Measurements from ENCODE around the gene CADPS2. TPM values are rescaled to one million over a fixed set of nuclear protein-coding genes. Genes with fewer than 3 reads are reported as not detected.

Gene CADPS2
- total and polyA plus RNA-seq, 10 of the 15 experiments (the other 5 are each of a cell fraction or from before 2014, with no cell fraction given) = 0.05 to 7.5 (median 0.25) TPM

DNA sequence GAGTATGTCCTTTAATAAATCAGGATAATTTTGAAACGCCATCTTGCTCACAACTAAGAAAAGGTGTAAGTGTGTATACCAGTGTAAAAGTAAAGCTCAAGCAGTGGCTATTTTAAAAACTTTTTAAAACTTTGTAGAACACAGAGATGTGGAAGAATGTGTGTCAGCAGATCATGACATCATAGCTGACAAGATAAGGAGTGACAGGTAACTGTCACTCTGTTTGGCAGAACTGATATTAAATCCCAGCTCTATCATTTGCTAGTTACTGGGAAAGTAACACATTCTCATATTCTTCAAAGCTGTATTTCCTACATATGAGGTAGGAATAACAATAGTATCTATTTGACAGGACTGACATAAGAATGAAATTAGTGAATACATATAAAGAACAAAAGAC lies 119.7 kb downstream of the CADPS2 start:
- SMC1A ChIA-PET (ENCODE audit: uncharacterized antibody, unreplicated experiment) = interaction anchor here (1.4 to 2.1 kb wide), 4 partner anchors 18 to 84 kb away, joined by 4 to 7 read pairs (median 6); partner anchors contain the start of gene RNF133
- intact Hi-C loops (cut with micrococcal nuclease; ENCODE audit: unreplicated experiment) = no loop called here
- no peak for ATAC-seq

GRCh38 chr7:122764902-122765301 lies 121.4 kb downstream of the CADPS2 start:
- SMC1A ChIA-PET (ENCODE audit: uncharacterized antibody, unreplicated experiment) = interaction anchor here (0.9 to 1.6 kb wide), 4 partner anchors 18 to 218 kb away, joined by 3 to 4 read pairs (median 4); no protein-coding TSS in a partner anchor
- no peaks in the 10 kb centered on the region for H4K20me1 ChIP-seq (ENCODE audit: control insufficient read depth, insufficient read depth)
- CTCF ChIA-PET = interaction anchor here (0.9 to 1.3 kb wide), 2 partner anchors 9 to 28 kb away, joined by 3 read pairs; no protein-coding TSS in a partner anchor
- H3K9me3 ChIP-seq (replicated peaks; ENCODE audit: control insufficient read depth, insufficient read depth, low read length) = no peaks in the 10 kb centered on the region
- H3K27ac ChIP-seq (ENCODE audit: control insufficient read depth, insufficient read depth) = no peak overlapping the region
- no peak overlapping the region for H3K9ac ChIP-seq (ENCODE audit: control insufficient read depth, insufficient read depth, low read length)
- H3K4me1 ChIP-seq (ENCODE audit: control insufficient read depth, insufficient read depth, low read length) = no peaks in the 10 kb centered on the region
- in situ Hi-C loops (cut with MboI) (no loop called here), intact Hi-C loops (cut with micrococcal nuclease; ENCODE audit: unreplicated experiment) (no loop called here)
- 29% methylated on average over 1 of the region's 1 CpG for WGBS (ENCODE audit: insufficient coverage, insufficient replicate concordance, low lambda C conversion rate, missing lambda C conversion rate)
- no peaks in the 10 kb centered on the region for H3K27me3 ChIP-seq (replicated peaks in 1 of 2; ENCODE audit: control insufficient read depth in 2 of 2, insufficient read depth in 2 of 2, low read length in 1 of 2)
- no peak overlapping the region for H2AFZ ChIP-seq (ENCODE audit: control insufficient read depth, low read depth, low read length)
- DNase-seq (ENCODE audit: low read depth, low spot score) (no peak), ATAC-seq (no peak), FAIRE-seq (no peak)
- H3K36me3 ChIP-seq (ENCODE audit: control insufficient read depth in 2 of 2, insufficient read depth in 2 of 2, low read length in 1 of 2) = no peaks in the 10 kb centered on the region
- no peaks in the 10 kb centered on the region for H3K79me2 ChIP-seq (ENCODE audit: control insufficient read depth, insufficient read depth, low read length)
- H3K4me2 ChIP-seq (ENCODE audit: control insufficient read depth, insufficient read depth) = no peak overlapping the region
- POLR2A ChIA-PET = no interaction called here
- TF ChIP-seq RBBP5 (conservative IDR thresholded peaks at IDR 0.05) = no peak
- no peak for TF ChIP-seq ZNF622 (IDR thresholded peaks at IDR 0.05)
- no peak for TF ChIP-seq BMI1 (IDR thresholded peaks at IDR 0.05; ENCODE audit: borderline replicate concordance)
- no peak for TF ChIP-seq SREBF2 (IDR thresholded peaks at IDR 0.05; ENCODE audit: low read length)
- H3K4me3 ChIP-seq = no peak overlapping the region
- no TSS peak for BruUV-seq (replicated peaks)
- RAD21 ChIA-PET (ENCODE audit: unreplicated experiment) = interaction anchor here (1.1 to 1.4 kb wide), 2 partner anchors 39 to 49 kb away, joined by 3 read pairs; no protein-coding TSS in a partner anchor

More for the DNA sequence above, 119.7 kb downstream of the CADPS2 start:
- no peak overlapping the region for H3K4me2 ChIP-seq (ENCODE audit: control insufficient read depth, insufficient read depth)
- RAD21 ChIA-PET (ENCODE audit: unreplicated experiment) = no interaction called here
- H3K4me1 ChIP-seq (ENCODE audit: control insufficient read depth, insufficient read depth, low read length) = no peaks in the 10 kb centered on the region
- no peak overlapping the region for H3K9ac ChIP-seq (ENCODE audit: control insufficient read depth, insufficient read depth, low read length)
- DNase-seq (ENCODE audit: low read depth, low spot score) = no peak
- FAIRE-seq = no peak
- CTCF ChIA-PET = interaction anchor here (0.6 to 3.8 kb wide), 3 partner anchors 10 to 1230 kb away, joined by 3 to 15 read pairs (median 3); no protein-coding TSS in a partner anchor
- H4K20me1 ChIP-seq (ENCODE audit: control insufficient read depth, insufficient read depth) = no peaks in the 10 kb centered on the region
- WGBS (ENCODE audit: insufficient coverage, insufficient replicate concordance, low lambda C conversion rate, missing lambda C conversion rate) = 0% methylated on average over 1 of the region's 1 CpG
- no peak overlapping the region for H3K4me3 ChIP-seq
- no peaks in the 10 kb centered on the region for H3K36me3 ChIP-seq (ENCODE audit: control insufficient read depth in 2 of 2, insufficient read depth in 2 of 2, low read length in 1 of 2)
- H3K27me3 ChIP-seq (replicated peaks in 1 of 2; ENCODE audit: control insufficient read depth in 2 of 2, insufficient read depth in 2 of 2, low read length in 1 of 2) = no peaks in the 10 kb centered on the region
- no peak overlapping the region for H3K27ac ChIP-seq (ENCODE audit: control insufficient read depth, insufficient read depth)
- POLR2A ChIA-PET = no interaction called here
- TF ChIP-seq ATF7 (IDR thresholded peaks at IDR 0.05; ENCODE audit: low read depth) (0 out of 2 replicates have a peak, but pooled peaks have one; percentile 27), RUNX3 (IDR thresholded peaks at IDR 0.05; ENCODE audit: low read length) (no peak)
- no peak overlapping the region for H2AFZ ChIP-seq (ENCODE audit: control insufficient read depth, low read depth, low read length)
- H3K79me2 ChIP-seq (ENCODE audit: control insufficient read depth, insufficient read depth, low read length) = no peaks in the 10 kb centered on the region
- no peaks in the 10 kb centered on the region for H3K9me3 ChIP-seq (replicated peaks; ENCODE audit: control insufficient read depth, insufficient read depth, low read length)
- in situ Hi-C loops (cut with MboI) = no loop called here
- BruUV-seq (replicated peaks) = no TSS peak
